K562 (cell line): ENCODE data around the gene CKM. TPM values are rescaled to one million over a fixed set of nuclear protein-coding genes. Genes with fewer than 3 reads are reported as not detected.

Experiments used
- ATAC-seq: fragments of 200-7000 bp; cut with Tn5 transposase; 3 replicates; pipeline ENCODE4 v1.9.1; 2020; ENCODE audit warnings: moderate library complexity
- BruUV-seq: library from RNA; stranded (reverse); fragments of 400-500 nt; replicated peaks from 2 replicates; lab custom pipeline; 2021; lab: Mats Ljungman, UMichigan
- CTCF ChIA-PET: fragments of 300-600 bp; formaldehyde crosslinking; extraction: SDS; loops from one replicate; lab custom pipeline; 2021; ENCODE audit warnings: low intra/inter-chr PET ratio; lab: Yijun Ruan, JAX
- POLR2A ChIA-PET: fragments of 300-600, 350-650 bp; sonication (Branson Sonifier 250); formaldehyde crosslinking; extraction: SDS; loops from one replicate; lab custom pipeline; 2021; ENCODE audit warnings: antibody characterized with exemption, inconsistent platforms; lab: Yijun Ruan, JAX
- DNase-seq, 4 experiments: peaks; one replicate each; pipeline versions ENCODE4 v3.0.0 to v3.0.0-alpha.2; 2011 to 2018; ENCODE audit warnings: low spot score in 3 of 4, mixed read lengths in 3 of 4; ENCODE audit errors: extremely low read depth in 1 of 4
- FAIRE-seq: peaks from 2 replicates; lab custom pipeline; 2011; peaks lifted over from hg19 to GRCh38; lab: Jason Lieb, UNC
- H2AFZ ChIP-seq: 2 replicates; pipeline ENCODE4 v1.6.0; 2011; ENCODE audit warnings: low read depth, low read length, control low read depth, inconsistent platforms
- H3K27ac ChIP-seq: fragments of 200-600 bp; 3 replicates; pipeline ENCODE4 v1.8.0; 2011; ENCODE audit warnings: low read depth, mild to moderate bottlenecking, control low read depth, inconsistent platforms, low read length, moderate library complexity, mixed read lengths; ENCODE audit errors: extremely low read depth
- H3K27me3 ChIP-seq, 2 experiments: fragments of 300-600 bp in 1 of 2; 2 replicates in 1 of 2; 3 replicates in 1 of 2; pipeline versions ENCODE4 v1.6.0 to v1.8.0; 2011; ENCODE audit warnings: inconsistent platforms in 2 of 2, low read length in 2 of 2, mild to moderate bottlenecking in 1 of 2, mixed read lengths in 1 of 2, moderate library complexity in 1 of 2; ENCODE audit not compliant: control insufficient read depth in 2 of 2, insufficient read depth in 2 of 2
- H3K36me3 ChIP-seq: fragments of 300-600 bp; 3 replicates; pipeline ENCODE4 v1.8.0; 2011; ENCODE audit warnings: mild to moderate bottlenecking, low read length, inconsistent platforms; ENCODE audit not compliant: control insufficient read depth, insufficient read depth
- H3K4me1 ChIP-seq, 2 experiments: fragments of 200-600 bp in 1 of 2; replicated peaks in 1 of 2; 2 replicates in 1 of 2; 3 replicates in 1 of 2; pipeline versions ENCODE4 v1.5.1 to v1.8.0; 2011; ENCODE audit warnings: inconsistent platforms in 2 of 2, low read length in 2 of 2, mild to moderate bottlenecking in 1 of 2, mixed read lengths in 1 of 2, moderate library complexity in 1 of 2; ENCODE audit not compliant: control insufficient read depth in 2 of 2, insufficient read depth in 2 of 2
- H3K4me2 ChIP-seq: 2 replicates; pipeline ENCODE4 v1.6.1; 2011; ENCODE audit warnings: low read length, control low read depth, inconsistent platforms, mixed read lengths; ENCODE audit not compliant: insufficient read depth
- H3K4me3 ChIP-seq: fragments of 200-600 bp; sonication (generic), shearing (Covaris generic); 2 replicates; pipeline ENCODE4 v1.5.1; 2016; ENCODE audit warnings: control low read depth, inconsistent platforms
- H3K79me2 ChIP-seq: fragments of 200-600 bp; 3 replicates; pipeline ENCODE4 v1.8.0; 2011; ENCODE audit warnings: low read length, inconsistent platforms; ENCODE audit not compliant: control insufficient read depth, insufficient read depth
- H3K9ac ChIP-seq, 2 experiments: 2 replicates each; pipeline versions ENCODE4 v1.6.0 to v1.6.1; 2011; ENCODE audit warnings: low read depth in 2 of 2, low read length in 2 of 2, control low read depth in 1 of 2, inconsistent platforms in 1 of 2, mild to moderate bottlenecking in 1 of 2, mixed read lengths in 1 of 2; ENCODE audit not compliant: insufficient read depth in 1 of 2
- H3K9me1 ChIP-seq: one replicate; pipeline ENCODE4 v1.6.0; 2011; ENCODE audit warnings: inconsistent platforms, mild to moderate bottlenecking, low read length, moderate library complexity; ENCODE audit not compliant: control insufficient read depth, insufficient read depth
- H3K9me3 ChIP-seq: replicated peaks from 2 replicates; pipeline ENCODE4 v1.5.1; 2011; ENCODE audit warnings: low read depth, low read length, inconsistent platforms; ENCODE audit not compliant: control insufficient read depth, insufficient read depth
- H4K20me1 ChIP-seq: replicated peaks from 2 replicates; pipeline ENCODE4 v1.6.1; 2011; ENCODE audit warnings: low read length, inconsistent platforms, mixed read lengths; ENCODE audit not compliant: control insufficient read depth, insufficient read depth
- ARID4B ChIP-seq: sonication (generic); formaldehyde crosslinking; IDR thresholded peaks from 2 replicates; pipeline ENCODE4 v1.8.0; 2022; ENCODE audit warnings: mild to moderate bottlenecking, missing genetic modification reagents
- DACH1 ChIP-seq: fragments of 450-650 bp; IDR thresholded peaks from 2 replicates; pipeline ENCODE4 v1.6.1; 2018; ENCODE audit not compliant: partially characterized antibody
- DMBX1 ChIP-seq: fragments of 250-450 bp; sonication (Bioruptor Pico); IDR thresholded peaks from 2 replicates; pipeline ENCODE4 v1.8.0; 2022; ENCODE audit warnings: inconsistent platforms, mild to moderate bottlenecking, moderate library complexity, borderline replicate concordance
- ETS1 ChIP-seq: conservative IDR thresholded peaks from 2 replicates; pipeline ENCODE4 v1.6.1; 2011; ENCODE audit warnings: low read depth, mild to moderate bottlenecking, low read length; ENCODE audit not compliant: control insufficient read depth
- ZNF217 ChIP-seq: sonication (generic); formaldehyde crosslinking; IDR thresholded peaks from 2 replicates; pipeline ENCODE4 v1.8.0; 2022; ENCODE audit warnings: mild to moderate bottlenecking, missing genetic modification reagents
- ZNF239 ChIP-seq: fragments of 250-450 bp; sonication (Bioruptor Pico); IDR thresholded peaks from 2 replicates; pipeline ENCODE4 v1.4.0; 2020; ENCODE audit warnings: mild to moderate bottlenecking
- WGBS: fragments of 100-300 bp; shearing (Covaris generic); methylation state at CpG from one replicate; pipeline ENCODE4 v1.1.6; 2016; ENCODE audit warnings: low coverage, mixed read lengths; ENCODE audit not compliant: insufficient coverage; ENCODE audit errors: missing lambda C conversion rate; 5-methylcytosine and 5-hydroxymethylcytosine counted together
- in situ Hi-C: fragments of 300-500 bp; cut with MboI; formaldehyde crosslinking; loops from 4 replicates; pipeline ENCODE4 v1.15.0; 2018; ENCODE audit warnings: inconsistent platforms, mixed read lengths
- intact Hi-C: fragments of 100-400 bp; cut with micrococcal nuclease; formaldehyde crosslinking; loops from 2 replicates; pipeline ENCODE4 v1.14.2; 2022
- polyA plus RNA-seq, 8 experiments: library from polyadenylated mRNA; depleted of rRNA in 4 of 8; stranded (reverse) in 5 of 8; unstranded in 3 of 8; fragments of >200 nt; fragmentation: Nextera tagmentation in 2 of 8; fragmentation: Illumina TruSeq in 1 of 8; extraction: Ambion mirVana in 2 of 8; extraction: Trizol in 1 of 8; gene quantifications; 2 replicates each; pipeline versions ENCODE4 v1.2.1 to v1.2.3, GENCODE V29; 2011 to 2014; ENCODE audit warnings: inconsistent platforms in 1 of 8, missing spikeins in 1 of 8
- total RNA-seq, 7 experiments: library from RNA; depleted of rRNA in 6 of 7; stranded (reverse); fragments of >200 nt in 6 of 7; fragmentation: Illumina TruSeq in 2 of 7; extraction: Trizol in 2 of 7; gene quantifications; 2 replicates each; pipeline versions ENCODE4 v1.2.1 to v1.2.3, GENCODE V29; 2011 to 2021; ENCODE audit warnings: low replicate concordance in 1 of 7
- TF ChIP-seq, protein P1 (sequence below): fragments of 250-450 bp; sonication (Bioruptor Pico); IDR thresholded peaks from 2 replicates; pipeline ENCODE4 v1.4.0; 2020; ENCODE audit warnings: mild to moderate bottlenecking, moderate library complexity
- TF ChIP-seq, protein P2 (sequence below): fragments of 250-450 bp; sonication (Bioruptor Pico); IDR thresholded peaks from 2 replicates; pipeline ENCODE4 v1.5.0; 2021; ENCODE audit warnings: mild to moderate bottlenecking, moderate library complexity

The CKM gene
- total and polyA plus RNA-seq, 9 of the 15 experiments (the other 6 are each of a cell fraction or from before 2014, with no cell fraction given): 0.06 to 0.17 (median 0.09) TPM; not detected in 4

DNA sequence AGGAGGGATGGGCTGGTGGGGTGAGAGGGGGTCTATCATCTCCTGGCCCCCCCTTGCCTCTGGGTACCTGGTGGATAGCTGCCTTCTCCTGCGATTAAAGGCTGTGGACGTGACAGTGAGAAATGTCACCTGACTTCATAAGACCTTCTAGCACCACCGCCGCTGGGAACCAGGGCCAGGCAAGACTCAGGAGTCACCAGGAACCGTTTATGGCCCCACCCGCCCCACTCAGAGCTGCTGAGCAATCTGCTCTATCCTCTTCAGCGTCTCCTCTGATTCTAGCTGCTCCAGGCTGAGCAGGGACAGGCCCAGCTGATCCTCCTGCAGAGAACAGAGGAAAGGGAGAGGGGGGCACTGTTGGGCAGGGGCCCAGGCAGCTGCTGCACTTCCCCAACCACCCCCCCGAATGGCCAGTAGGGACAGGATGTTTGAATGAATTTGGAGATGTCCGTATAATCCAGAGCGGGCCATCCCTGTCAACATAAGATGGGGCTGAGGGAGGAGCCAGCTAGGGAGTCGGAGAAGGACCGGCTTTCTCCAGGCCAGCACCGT lies 28.8 kb upstream of the CKM start:
- ATAC-seq: no peak
- intact Hi-C loops (no loop called here), in situ Hi-C loops (no loop called here)
- H3K27ac ChIP-seq: no peak overlapping the region
- H3K4me2 ChIP-seq: no peak overlapping the region
- 37% methylated on average over 8 of the region's 13 CpGs for WGBS
- H2AFZ ChIP-seq: no peak overlapping the region
- no peaks in the 10 kb centered on the region for H3K9me3 ChIP-seq
- BruUV-seq: no TSS peak
- POLR2A ChIA-PET: interaction anchor here (0.6 to 0.7 kb wide), 4 partner anchors 12 to 500 kb away, joined by 3 read pairs; no protein-coding TSS in a partner anchor
- H3K36me3 ChIP-seq: peaks cover 67% of the 10 kb centered on the region; the same call in 2 of the 3 replicates
- H3K79me2 ChIP-seq: no peaks in the 10 kb centered on the region
- H4K20me1 ChIP-seq: peaks cover 3% of the 10 kb centered on the region; the same call in 1 of the 2 replicates
- DNase-seq: no peak
- H3K9ac ChIP-seq: no peak overlapping the region; a peak in 1 of 4 replicates
- H3K27me3 ChIP-seq: no peaks in the 10 kb centered on the region
- CTCF ChIA-PET: no interaction called here
- no peaks in the 10 kb centered on the region for H3K9me1 ChIP-seq
- H3K4me3 ChIP-seq: no peak overlapping the region
- peaks cover 0 to 43% of the 10 kb centered on the region in 2 experiments; a peak in 2 of 5 replicates for H3K4me1 ChIP-seq
- no peak for FAIRE-seq
- no peak for TF ChIP-seq DACH1
- TF ChIP-seq, protein P1, sequence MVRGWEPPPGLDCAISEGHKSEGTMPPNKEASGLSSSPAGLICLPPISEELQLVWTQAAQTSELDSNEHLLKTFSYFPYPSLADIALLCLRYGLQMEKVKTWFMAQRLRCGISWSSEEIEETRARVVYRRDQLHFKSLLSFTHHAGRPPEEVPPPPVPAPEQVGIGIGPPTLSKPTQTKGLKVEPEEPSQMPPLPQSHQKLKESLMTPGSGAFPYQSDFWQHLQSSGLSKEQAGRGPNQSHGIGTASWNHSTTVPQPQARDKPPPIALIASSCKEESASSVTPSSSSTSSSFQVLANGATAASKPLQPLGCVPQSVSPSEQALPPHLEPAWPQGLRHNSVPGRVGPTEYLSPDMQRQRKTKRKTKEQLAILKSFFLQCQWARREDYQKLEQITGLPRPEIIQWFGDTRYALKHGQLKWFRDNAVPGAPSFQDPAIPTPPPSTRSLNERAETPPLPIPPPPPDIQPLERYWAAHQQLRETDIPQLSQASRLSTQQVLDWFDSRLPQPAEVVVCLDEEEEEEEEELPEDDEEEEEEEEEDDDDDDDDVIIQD (CRISPR knock-in tag): no peak
- no peak for TF ChIP-seq ETS1
- no peak for TF ChIP-seq ARID4B (CRISPR knock-in tag)
- TF ChIP-seq ZNF217 (CRISPR knock-in tag): no peak
- TF ChIP-seq ZNF239 (CRISPR knock-in tag): no peak
- TF ChIP-seq, protein P2, sequence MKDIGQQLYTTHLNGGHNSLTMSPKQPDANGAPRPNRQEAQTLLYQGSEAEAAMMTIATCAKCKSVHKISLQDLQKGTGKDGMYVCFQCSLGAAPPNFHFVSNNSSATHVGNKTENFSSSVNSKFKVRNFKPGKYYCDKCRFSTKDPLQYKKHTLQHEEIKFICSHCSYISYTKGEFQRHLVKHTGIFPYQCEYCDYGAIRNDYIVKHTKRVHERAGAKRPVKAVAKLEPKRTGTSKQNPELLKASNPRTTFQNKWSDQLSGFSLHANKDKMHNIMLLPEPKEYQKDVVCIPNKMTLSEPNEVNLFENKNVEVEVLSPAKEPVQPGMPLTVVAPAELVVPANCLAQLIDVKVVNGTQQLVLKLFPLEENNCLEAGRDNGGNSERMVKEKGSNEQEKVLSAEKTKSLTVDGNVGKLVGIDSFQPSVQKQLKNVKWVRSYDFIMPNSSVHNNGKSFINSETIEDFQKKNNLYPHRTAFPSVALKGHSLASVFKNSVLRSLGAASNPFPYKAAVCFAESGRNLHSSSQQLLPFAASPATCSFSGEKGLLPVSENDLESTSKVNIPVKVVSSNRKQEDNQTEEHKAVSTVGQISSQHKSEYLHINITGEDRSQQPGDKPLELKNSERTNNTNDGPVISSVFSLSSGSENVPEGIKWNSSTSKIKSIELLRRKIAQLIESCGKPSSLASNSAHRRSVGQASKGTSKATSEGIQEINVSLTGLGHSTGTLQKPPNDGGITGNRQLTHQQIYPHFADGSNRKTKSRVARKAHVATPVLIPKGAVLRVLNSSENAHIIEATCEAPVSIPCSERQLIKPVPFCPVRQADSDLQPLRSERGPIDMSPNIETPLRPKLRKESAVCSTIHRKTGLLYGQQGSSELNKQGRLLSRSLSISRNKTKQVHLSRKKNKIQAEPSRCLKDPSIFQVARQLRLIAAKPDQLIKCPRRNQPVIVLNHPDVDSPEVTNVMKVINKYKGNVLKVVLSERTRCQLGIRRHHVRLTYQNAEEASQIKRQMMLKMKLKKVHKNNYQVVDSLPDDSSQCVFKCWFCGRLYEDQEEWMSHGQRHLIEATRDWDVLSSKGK (CRISPR knock-in tag): no peak
- no peak for TF ChIP-seq DMBX1
